ENCODE measurements around the gene HSPA1L.

Gene HSPA1L

DNA sequence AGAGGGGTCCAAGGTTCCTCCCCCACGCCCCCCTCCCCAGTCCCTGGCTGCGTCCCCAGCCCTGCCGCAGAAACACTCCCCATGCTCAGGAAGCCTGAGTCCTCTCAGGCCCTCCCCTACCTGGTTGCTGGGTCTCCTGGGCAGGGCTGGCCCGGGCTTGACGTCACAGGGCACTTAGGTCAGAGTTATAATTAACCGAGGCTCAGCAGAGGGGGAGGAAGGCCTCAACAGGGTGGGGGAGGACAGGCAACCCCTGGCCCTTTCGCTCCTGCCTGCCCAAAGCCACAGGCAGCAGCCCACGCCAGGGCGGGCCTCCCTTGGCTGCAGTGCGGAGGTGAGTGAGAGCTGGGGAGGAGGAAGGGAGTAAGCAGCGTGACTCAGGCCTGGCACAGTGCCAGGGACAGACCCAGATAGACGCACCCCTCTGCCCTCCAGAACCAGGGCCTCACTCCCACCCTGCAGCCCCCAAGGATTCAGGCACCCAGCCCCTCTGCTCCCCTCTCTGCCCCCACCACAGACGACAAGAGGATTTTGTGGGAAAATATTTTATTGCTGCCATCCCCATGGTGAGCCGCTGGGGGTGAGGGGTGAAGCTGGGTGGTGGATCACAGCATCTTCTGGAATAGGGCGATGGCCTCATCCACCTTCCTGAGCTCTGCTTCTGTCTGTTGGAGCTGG lies 38.0 kb downstream of the HSPA1L start, which contains the start of gene VWA7:
Gene VWA7 (minus strand): TSS at position 340 of the 678 bp plus-strand sequence. CDS start 549 bp downstream, outside the sequence.
- no peaks in the 10 kb centered on the region for H3F3A ChIP-seq (ENCODE audit: insufficient read depth, low read length)
- H3K27ac ChIP-seq (ENCODE audit: low read depth, low read length, poor library complexity, severe bottlenecking), result no peak within 1 kb of the TSS
- H3K27me3 ChIP-seq (ENCODE audit: insufficient read depth, low read length), result no peaks in the 10 kb centered on the region
- H3K9ac ChIP-seq (ENCODE audit: low read length), result no peak within 1 kb of the TSS
- peak within 1 kb of the TSS; percentile 1; the same call in 1 of the 2 replicates for H3K4me2 ChIP-seq (ENCODE audit: low read length)
- H3K79me2 ChIP-seq (ENCODE audit: insufficient read depth, low read length), result no peaks in the 10 kb centered on the region
- TF ChIP-seq EZH2 (IDR thresholded peaks at IDR 0.05; ENCODE audit: borderline replicate concordance, low read length) (no peak), CTCF (IDR thresholded peaks at IDR 0.05; ENCODE audit: low read length) (no peak)
- H3K36me3 ChIP-seq (ENCODE audit: insufficient read depth, low read length), result peaks cover 46% of the 10 kb centered on the region
- no peak within 1 kb of the TSS for H2AFZ ChIP-seq (ENCODE audit: low read length)
- H3K9me2 ChIP-seq (ENCODE audit: low read depth, low read length), result no peaks in the 10 kb centered on the region
- no peaks in the 10 kb centered on the region for H4K20me1 ChIP-seq (ENCODE audit: insufficient read depth, low read length)
- no peak within 1 kb of the TSS for H3K4me3 ChIP-seq (ENCODE audit: low read depth, low read length, poor library complexity, severe bottlenecking)
- H3K4me1 ChIP-seq (ENCODE audit: insufficient read depth, low read length, severe bottlenecking), result peaks cover 9% of the 10 kb centered on the region
- H3K9me3 ChIP-seq (ENCODE audit: low read length), result no peaks in the 10 kb centered on the region

- no peaks in the 10 kb centered on the region for H3K79me2 ChIP-seq (ENCODE audit: insufficient read depth, low read length)
- H2AFZ ChIP-seq (ENCODE audit: low read length), result no peak overlapping the region
- H3K36me3 ChIP-seq (ENCODE audit: insufficient read depth, low read length), result peaks cover 40% of the 10 kb centered on the region
- no peak overlapping the region for H3K27ac ChIP-seq (ENCODE audit: low read depth, low read length, poor library complexity, severe bottlenecking)
- no peaks in the 10 kb centered on the region for H3K9me3 ChIP-seq (ENCODE audit: low read length)
- TF ChIP-seq EZH2 (IDR thresholded peaks at IDR 0.05; ENCODE audit: borderline replicate concordance, low read length) (no peak), CTCF (IDR thresholded peaks at IDR 0.05; ENCODE audit: low read length) (no peak)
- H3F3A ChIP-seq (ENCODE audit: insufficient read depth, low read length), result no peaks in the 10 kb centered on the region
- peaks cover 9% of the 10 kb centered on the region for H3K4me1 ChIP-seq (ENCODE audit: insufficient read depth, low read length, severe bottlenecking)
- H3K4me2 ChIP-seq (ENCODE audit: low read length), result peak overlapping the region; percentile 1; the same call in 1 of the 2 replicates
- no peaks in the 10 kb centered on the region for H4K20me1 ChIP-seq (ENCODE audit: insufficient read depth, low read length)
- H3K9me2 ChIP-seq (ENCODE audit: low read depth, low read length), result no peaks in the 10 kb centered on the region
- no peaks in the 10 kb centered on the region for H3K27me3 ChIP-seq (ENCODE audit: insufficient read depth, low read length)
- H3K4me3 ChIP-seq (ENCODE audit: low read depth, low read length, poor library complexity, severe bottlenecking), result no peak overlapping the region
- H3K9ac ChIP-seq (ENCODE audit: low read length), result no peak overlapping the region
Observed at GRCh38 chr6:31776485-31776988, 38.5 kb downstream of the HSPA1L start.

DNA sequence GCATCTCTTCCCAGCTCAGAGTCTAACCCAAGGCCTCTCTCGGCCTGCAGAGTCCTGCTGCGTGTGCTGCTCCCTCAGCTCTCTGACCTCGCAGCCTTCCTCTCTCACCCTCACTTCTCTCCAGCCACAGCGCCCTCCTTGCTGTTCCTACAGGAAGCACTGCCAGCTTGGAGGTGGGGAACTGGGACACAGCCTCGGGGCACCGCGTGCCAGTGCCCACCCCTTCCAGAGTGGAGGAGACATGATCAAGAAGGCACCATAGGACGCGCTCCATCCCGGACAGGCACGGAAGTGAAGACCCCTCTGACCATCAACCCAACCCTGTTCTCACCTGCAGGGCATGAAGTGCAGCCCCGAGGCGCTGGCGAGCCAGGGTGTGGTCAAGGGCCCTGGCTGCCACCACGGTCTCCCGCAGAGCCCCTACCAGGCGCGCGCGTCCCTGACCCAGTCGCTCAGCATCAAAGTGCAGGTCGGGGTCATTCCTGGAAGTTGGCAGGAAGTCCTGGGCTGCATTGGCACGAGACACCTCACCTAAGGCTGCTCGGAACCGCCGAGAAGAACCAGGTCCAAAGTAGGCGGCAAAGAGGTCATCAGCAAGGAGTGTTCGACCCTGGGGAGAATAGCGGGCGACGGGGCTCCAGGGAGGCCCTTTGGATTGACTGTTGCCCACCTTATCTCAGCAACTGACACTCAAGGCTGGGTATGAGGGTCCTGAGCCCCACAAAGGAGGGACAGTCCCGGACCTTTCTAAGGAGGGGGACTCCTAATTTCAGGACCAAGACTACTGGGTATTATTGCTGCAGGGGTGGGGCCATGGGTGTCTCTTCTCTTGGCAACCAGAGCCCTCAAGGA lies 39.2 kb downstream of the HSPA1L start:
- Histone ChIP-seq H3K36me3 (ENCODE audit: insufficient read depth, low read length) (peaks cover 34% of the 10 kb centered on the region), H3K4me3 (ENCODE audit: low read depth, low read length, poor library complexity, severe bottlenecking) (no peak overlapping the region), H3K27me3 (ENCODE audit: insufficient read depth, low read length) (no peaks in the 10 kb centered on the region), H3K27ac (ENCODE audit: low read depth, low read length, poor library complexity, severe bottlenecking) (no peak overlapping the region), H3F3A (ENCODE audit: insufficient read depth, low read length) (no peaks in the 10 kb centered on the region), H3K9me2 (ENCODE audit: low read depth, low read length) (no peaks in the 10 kb centered on the region), H4K20me1 (ENCODE audit: insufficient read depth, low read length) (no peaks in the 10 kb centered on the region), H3K9ac (ENCODE audit: low read length) (no peak overlapping the region), H3K4me1 (ENCODE audit: insufficient read depth, low read length, severe bottlenecking) (peaks cover 9% of the 10 kb centered on the region), H3K9me3 (ENCODE audit: low read length) (no peaks in the 10 kb centered on the region), H2AFZ (ENCODE audit: low read length) (no peak overlapping the region), H3K4me2 (ENCODE audit: low read length) (no peak overlapping the region), H3K79me2 (ENCODE audit: insufficient read depth, low read length) (no peaks in the 10 kb centered on the region)
- TF ChIP-seq EZH2 (IDR thresholded peaks at IDR 0.05; ENCODE audit: borderline replicate concordance, low read length) (no peak), CTCF (IDR thresholded peaks at IDR 0.05; ENCODE audit: low read length) (no peak)
